ENCODE data around the gene TUT7.
"Not testable (repeated sequence)": the region's sequence is repeated elsewhere in the genome, so short reads cannot be mapped to it uniquely, and the experiment has no call there.

The TUT7 gene

DNA sequence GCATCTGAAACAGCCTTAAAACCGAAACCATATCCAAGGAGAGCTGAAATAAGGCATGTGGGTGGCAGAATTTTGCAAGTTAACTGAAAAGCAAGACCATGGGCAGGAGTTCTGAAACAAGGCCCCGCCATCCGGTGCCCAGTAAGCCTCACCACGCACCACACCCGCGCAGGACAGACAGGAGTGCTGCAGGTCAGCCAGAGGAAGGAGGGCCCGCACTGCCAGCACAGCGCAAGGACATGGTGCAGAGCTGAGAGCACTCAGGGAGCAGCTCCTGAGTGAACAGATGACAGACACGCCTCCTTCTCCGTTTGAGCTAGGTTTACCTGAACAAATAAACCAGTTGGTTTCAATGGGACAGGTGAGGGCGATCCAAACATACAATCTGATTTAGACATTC lies 55.3 kb downstream of the TUT7 start:
- TF ChIP-seq, protein P1, sequence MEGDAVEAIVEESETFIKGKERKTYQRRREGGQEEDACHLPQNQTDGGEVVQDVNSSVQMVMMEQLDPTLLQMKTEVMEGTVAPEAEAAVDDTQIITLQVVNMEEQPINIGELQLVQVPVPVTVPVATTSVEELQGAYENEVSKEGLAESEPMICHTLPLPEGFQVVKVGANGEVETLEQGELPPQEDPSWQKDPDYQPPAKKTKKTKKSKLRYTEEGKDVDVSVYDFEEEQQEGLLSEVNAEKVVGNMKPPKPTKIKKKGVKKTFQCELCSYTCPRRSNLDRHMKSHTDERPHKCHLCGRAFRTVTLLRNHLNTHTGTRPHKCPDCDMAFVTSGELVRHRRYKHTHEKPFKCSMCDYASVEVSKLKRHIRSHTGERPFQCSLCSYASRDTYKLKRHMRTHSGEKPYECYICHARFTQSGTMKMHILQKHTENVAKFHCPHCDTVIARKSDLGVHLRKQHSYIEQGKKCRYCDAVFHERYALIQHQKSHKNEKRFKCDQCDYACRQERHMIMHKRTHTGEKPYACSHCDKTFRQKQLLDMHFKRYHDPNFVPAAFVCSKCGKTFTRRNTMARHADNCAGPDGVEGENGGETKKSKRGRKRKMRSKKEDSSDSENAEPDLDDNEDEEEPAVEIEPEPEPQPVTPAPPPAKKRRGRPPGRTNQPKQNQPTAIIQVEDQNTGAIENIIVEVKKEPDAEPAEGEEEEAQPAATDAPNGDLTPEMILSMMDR (IDR thresholded peaks at IDR 0.05; ENCODE audit: poor library complexity, severe bottlenecking) = no peak
- H3K27ac ChIP-seq (ENCODE audit: poor library complexity, severe bottlenecking) = no peak overlapping the region
- DNase-seq (ENCODE audit: low spot score) (no peak), ATAC-seq (ENCODE audit: low read depth) (no peak)
- peaks cover 94% of the 10 kb centered on the region for H3K36me3 ChIP-seq (ENCODE audit: low read depth)
- H3K9me3 ChIP-seq (ENCODE audit: severe bottlenecking) = no peaks in the 10 kb centered on the region
- H3K4me1 ChIP-seq (ENCODE audit: insufficient read depth, poor library complexity, severe bottlenecking) = peaks cover 9% of the 10 kb centered on the region
- no peaks in the 10 kb centered on the region for H3K27me3 ChIP-seq (ENCODE audit: insufficient read depth, poor library complexity, severe bottlenecking)
- no peak overlapping the region for H3K4me3 ChIP-seq (ENCODE audit: severe bottlenecking)

- DNase-seq (ENCODE audit: low spot score); ATAC-seq (ENCODE audit: low read depth); H3K9me3 ChIP-seq (ENCODE audit: severe bottlenecking): not testable (repeated sequence)
Observed at GRCh38 chr9:86290341-86290740, 63.9 kb downstream of the TUT7 start.

GRCh38 chr9:86288499-86289198 lies 65.6 kb downstream of the TUT7 start:
- no peaks in the 10 kb centered on the region for H3K4me1 ChIP-seq (ENCODE audit: insufficient read depth, poor library complexity, severe bottlenecking)
- H3K27me3 ChIP-seq (ENCODE audit: insufficient read depth, poor library complexity, severe bottlenecking) = no peaks in the 10 kb centered on the region
- H3K9me3 ChIP-seq (ENCODE audit: severe bottlenecking) = no peaks in the 10 kb centered on the region
- TF ChIP-seq, protein P1 (IDR thresholded peaks at IDR 0.05; ENCODE audit: poor library complexity, severe bottlenecking) = no peak
- H3K4me3 ChIP-seq (ENCODE audit: severe bottlenecking) = no peak overlapping the region
- no peak for ATAC-seq (ENCODE audit: low read depth)
- no peak overlapping the region for H3K27ac ChIP-seq (ENCODE audit: poor library complexity, severe bottlenecking)
- H3K36me3 ChIP-seq (ENCODE audit: low read depth) = peaks cover 13% of the 10 kb centered on the region
- DNase-seq (ENCODE audit: low spot score) = no peak

More at GRCh38 chr9:86290341-86290740, 63.9 kb downstream of the TUT7 start:
- not testable (repeated sequence) for H3K4me3 ChIP-seq (ENCODE audit: severe bottlenecking); H3K4me1 ChIP-seq (ENCODE audit: insufficient read depth, poor library complexity, severe bottlenecking); H3K27me3 ChIP-seq (ENCODE audit: insufficient read depth, poor library complexity, severe bottlenecking); H3K27ac ChIP-seq (ENCODE audit: poor library complexity, severe bottlenecking)
- H3K36me3 ChIP-seq (ENCODE audit: low read depth) = peaks cover 26% of the 10 kb centered on the region

- Histone ChIP-seq H3K4me1 (ENCODE audit: insufficient read depth, poor library complexity, severe bottlenecking) (no peaks in the 10 kb centered on the region), H3K27ac (ENCODE audit: poor library complexity, severe bottlenecking) (no peak overlapping the region), H3K27me3 (ENCODE audit: insufficient read depth, poor library complexity, severe bottlenecking) (no peaks in the 10 kb centered on the region), H3K4me3 (ENCODE audit: severe bottlenecking) (no peak overlapping the region), H3K9me3 (ENCODE audit: severe bottlenecking) (no peaks in the 10 kb centered on the region), H3K36me3 (ENCODE audit: low read depth) (peaks cover 13% of the 10 kb centered on the region)
- TF ChIP-seq, protein P1 (IDR thresholded peaks at IDR 0.05; ENCODE audit: poor library complexity, severe bottlenecking) = peak; percentile 12
- no peak for DNase-seq (ENCODE audit: low spot score)
- ATAC-seq (ENCODE audit: low read depth) = no peak
Observed at GRCh38 chr9:86287013-86287412, 67.2 kb downstream of the TUT7 start.

DNA sequence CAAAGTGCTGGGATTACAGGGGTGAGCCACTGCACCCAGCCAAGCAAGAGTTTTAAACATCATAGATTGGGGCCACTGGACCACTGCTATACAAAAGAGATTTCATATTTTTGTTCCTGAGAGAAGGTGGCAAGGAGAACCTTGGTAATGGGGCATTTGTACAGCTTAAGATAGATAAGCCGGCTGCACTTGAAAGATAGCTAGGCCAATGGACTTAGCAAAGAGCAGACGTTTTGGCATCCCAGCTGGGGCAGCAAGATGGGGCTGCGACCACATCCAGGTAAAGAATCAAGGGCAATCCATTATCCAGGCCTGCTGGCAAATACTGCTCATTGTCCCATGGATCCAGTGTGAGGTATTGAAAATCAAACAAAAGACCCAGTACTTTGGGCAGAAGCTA lies 67.9 kb downstream of the TUT7 start:
- TF ChIP-seq, protein P1 (IDR thresholded peaks at IDR 0.05; ENCODE audit: poor library complexity, severe bottlenecking) = no peak
- no peak for ATAC-seq (ENCODE audit: low read depth)
- H3K27me3 ChIP-seq (ENCODE audit: insufficient read depth, poor library complexity, severe bottlenecking) = no peaks in the 10 kb centered on the region

More for the DNA sequence above, 67.9 kb downstream of the TUT7 start:
- H3K36me3 ChIP-seq (ENCODE audit: low read depth) = peaks cover 13% of the 10 kb centered on the region
- no peak overlapping the region for H3K27ac ChIP-seq (ENCODE audit: poor library complexity, severe bottlenecking)
- H3K4me1 ChIP-seq (ENCODE audit: insufficient read depth, poor library complexity, severe bottlenecking) = peaks cover 2% of the 10 kb centered on the region
- H3K4me3 ChIP-seq (ENCODE audit: severe bottlenecking) = no peak overlapping the region
- DNase-seq (ENCODE audit: low spot score) = no peak
- H3K9me3 ChIP-seq (ENCODE audit: severe bottlenecking) = no peaks in the 10 kb centered on the region

Measured in RWPE2 (cell line).